Activated CD8-positive, alpha-beta T cell treated with anti-CD3 and anti-CD28 coated beads, Interleukin-2, amount 10 ng/mL, durations not matched to agents 7 days and 5 days (primary cell): ENCODE data around the gene RNF31. TPM values are rescaled to one million over a fixed set of nuclear protein-coding genes. Genes with fewer than 3 reads are reported as not detected.

ENCODE experiments used
- ATAC-seq: fragments of 150-1000 bp; cut with Tn5 transposase; one replicate; pipeline ENCODE4 v1.10.0; 2021; ENCODE audit warnings: moderate library complexity
- CTCF ChIA-PET: fragments of 350-600 bp; sonication (Branson Sonifier 250); formaldehyde crosslinking; loops from one replicate; lab custom pipeline; 2021; ENCODE audit warnings: antibody characterized with exemption; lab: Charles Lee
- POLR2A ChIA-PET: fragments of 350-600 bp; sonication (Branson Sonifier 250); formaldehyde crosslinking; loops from one replicate; lab custom pipeline; 2021; ENCODE audit warnings: antibody characterized with exemption; lab: Charles Lee
- DNase-seq: peaks from one replicate; pipeline ENCODE4 v3.0.0-alpha.2; 2020
- H3K27ac Mint-ChIP-seq: one replicate; pipeline ENCODE4 v1.8.0; 2021; ENCODE audit warnings: mild to moderate bottlenecking, mixed read lengths
- H3K27me3 Mint-ChIP-seq: one replicate; pipeline ENCODE4 v1.8.0; 2021; ENCODE audit warnings: low read depth, mixed read lengths
- H3K36me3 Mint-ChIP-seq: one replicate; pipeline ENCODE4 v1.8.0; 2021; ENCODE audit warnings: low read depth, mixed read lengths
- H3K4me1 Mint-ChIP-seq: one replicate; pipeline ENCODE4 v1.8.0; 2021; ENCODE audit warnings: low read depth, mixed read lengths
- H3K4me3 Mint-ChIP-seq: one replicate; pipeline ENCODE4 v1.8.0; 2021; ENCODE audit warnings: mild to moderate bottlenecking, mixed read lengths
- H3K9me3 Mint-ChIP-seq: one replicate; pipeline ENCODE4 v1.8.0; 2022; ENCODE audit warnings: mixed read lengths; ENCODE audit not compliant: insufficient read depth
- total RNA-seq, 2 experiments: library from RNA; stranded (reverse); gene quantifications; one replicate each; pipeline ENCODE4 v1.2.3, GENCODE V29; 2021

RNF31 gene
- total RNA-seq, 2 experiments from 2014 or later: 123 to 142 TPM

- Mint-ChIP-seq H3K9me3 (no peaks in the 10 kb centered on the region), H3K27me3 (no peaks in the 10 kb centered on the region), H3K27ac (no peak overlapping the region), H3K36me3 (peaks cover 58% of the 10 kb centered on the region), H3K4me1 (peaks cover 29% of the 10 kb centered on the region), H3K4me3 (no peak overlapping the region)
- no peak for DNase-seq
- ChIA-PET POLR2A (interaction anchor here (0.9 to 6.9 kb wide), 4 partner anchors 17 to 43 kb away, joined by 3 to 119 read pairs (median 30); partner anchors contain the start of genes EMC9, FITM1, PSME1 and PSME2), CTCF (interaction anchor here (1.2 to 5.0 kb wide), 8 partner anchors 8 to 43 kb away, joined by 4 to 43 read pairs (median 8); partner anchors contain the start of genes EMC9, IRF9, PSME1 and PSME2)
- ATAC-seq: no peak
Observed at GRCh38 chr14:24117179-24117578, 30.1 kb upstream of the RNF31 start.

- H3K27me3 Mint-ChIP-seq: no peaks in the 10 kb centered on the region
- H3K36me3 Mint-ChIP-seq: peaks cover 69% of the 10 kb centered on the region
- H3K27ac Mint-ChIP-seq: no peak overlapping the region
- ATAC-seq (no peak), DNase-seq (no peak)
- H3K9me3 Mint-ChIP-seq: no peaks in the 10 kb centered on the region
- H3K4me3 Mint-ChIP-seq: no peak overlapping the region
- ChIA-PET CTCF (interaction anchor here (1.6 kb wide), 1 partner anchor 62 kb away, joined by 3 read pairs; no protein-coding TSS in a partner anchor), POLR2A (interaction anchor here (1.5 to 6.9 kb wide), 4 partner anchors 15 to 75 kb away, joined by 5 to 119 read pairs (median 7); partner anchors contain the start of genes EMC9, FITM1, PSME1 and TM9SF1)
- peaks cover 28% of the 10 kb centered on the region for H3K4me1 Mint-ChIP-seq
Observed at GRCh38 chr14:24119691-24120090, 27.6 kb upstream of the RNF31 start.

- Mint-ChIP-seq H3K36me3 (peaks cover 57% of the 10 kb centered on the region), H3K27ac (no peak overlapping the region), H3K27me3 (no peaks in the 10 kb centered on the region), H3K4me1 (peaks cover 18% of the 10 kb centered on the region), H3K4me3 (no peak overlapping the region), H3K9me3 (no peaks in the 10 kb centered on the region)
- ChIA-PET POLR2A (interaction anchor here (1.5 to 2.0 kb wide), 3 partner anchors 11 to 40 kb away, joined by 5 read pairs; partner anchors contain the start of gene IRF9), CTCF (interaction anchor here (1.6 kb wide), 1 partner anchor 13 kb away, joined by 4 read pairs; no protein-coding TSS in a partner anchor)
- DNase-seq: no peak
- ATAC-seq: no peak
Observed at GRCh38 chr14:24121210-24121609, 26.1 kb upstream of the RNF31 start.

- Mint-ChIP-seq H3K9me3 (no peaks in the 10 kb centered on the region), H3K36me3 (peaks cover 46% of the 10 kb centered on the region), H3K27ac (no peak overlapping the region), H3K4me3 (no peak overlapping the region), H3K4me1 (peaks cover 8% of the 10 kb centered on the region), H3K27me3 (no peaks in the 10 kb centered on the region)
- POLR2A ChIA-PET: interaction anchor here (1.9 to 4.1 kb wide), 3 partner anchors 10 to 39 kb away, joined by 5 to 17 read pairs (median 5); partner anchors contain the start of genes IRF9 and PSME1
- ATAC-seq (peak; percentile 27), DNase-seq (no peak)
- CTCF ChIA-PET: interaction anchor here (0.7 to 1.5 kb wide), 3 partner anchors 9 to 19 kb away, joined by 3 to 4 read pairs (median 3); partner anchors contain the start of gene EMC9
Observed at GRCh38 chr14:24122416-24122815, 24.9 kb upstream of the RNF31 start.

- H3K9me3 Mint-ChIP-seq: no peaks in the 10 kb centered on the region
- no peak overlapping the region for H3K4me3 Mint-ChIP-seq
- peaks cover 5% of the 10 kb centered on the region for H3K4me1 Mint-ChIP-seq
- ChIA-PET POLR2A (interaction anchor here (4.1 kb wide), 1 partner anchor 13 kb away, joined by 17 read pairs; the partner anchor contains the start of gene PSME1), CTCF (interaction anchor here (0.6 to 2.2 kb wide), 3 partner anchors 8 to 91 kb away, joined by 3 to 6 read pairs (median 3); partner anchors contain the start of genes DCAF11, EMC9 and NRL)
- H3K36me3 Mint-ChIP-seq: peaks cover 42% of the 10 kb centered on the region
- no peak for DNase-seq
- no peaks in the 10 kb centered on the region for H3K27me3 Mint-ChIP-seq
- no peak overlapping the region for H3K27ac Mint-ChIP-seq
- ATAC-seq: no peak
Observed at GRCh38 chr14:24122898-24123297, 24.4 kb upstream of the RNF31 start.

- Mint-ChIP-seq H3K4me3 (no peak overlapping the region), H3K27me3 (no peaks in the 10 kb centered on the region), H3K36me3 (peaks cover 33% of the 10 kb centered on the region), H3K27ac (peak overlapping the region; percentile 3), H3K4me1 (peaks cover 5% of the 10 kb centered on the region), H3K9me3 (no peaks in the 10 kb centered on the region)
- ATAC-seq (no peak), DNase-seq (no peak)
- ChIA-PET CTCF (interaction anchor here (0.6 to 2.2 kb wide), 3 partner anchors 9 to 90 kb away, joined by 3 to 6 read pairs (median 3); partner anchors contain the start of genes DCAF11, EMC9 and NRL), POLR2A (interaction anchor here (1.7 to 4.8 kb wide), 3 partner anchors 9 to 23 kb away, joined by 6 to 26 read pairs (median 17); partner anchors contain the start of genes DCAF11, NRL, PSME1 and PSME2)
Observed at GRCh38 chr14:24123424-24124417, 23.6 kb upstream of the RNF31 start.

GRCh38 chr14:24126939-24127338 lies 20.4 kb upstream of the RNF31 start:
- ATAC-seq: no peak
- Mint-ChIP-seq H3K36me3 (peaks cover 12% of the 10 kb centered on the region), H3K27ac (no peak overlapping the region), H3K9me3 (no peaks in the 10 kb centered on the region), H3K27me3 (no peaks in the 10 kb centered on the region), H3K4me3 (no peak overlapping the region), H3K4me1 (peaks cover 12% of the 10 kb centered on the region)
- no peak for DNase-seq
- ChIA-PET POLR2A (interaction anchor here (1.4 to 4.8 kb wide), 4 partner anchors 9 to 34 kb away, joined by 3 to 26 read pairs (median 6); partner anchors contain the start of genes DCAF11, IRF9, NRL and PSME1), CTCF (interaction anchor here (0.9 to 3.2 kb wide), 6 partner anchors 9 to 87 kb away, joined by 3 to 8 read pairs (median 6); partner anchors contain the start of genes DCAF11, IRF9, NRL and PSME1)

- ChIA-PET CTCF (interaction anchor here (0.9 to 3.2 kb wide), 5 partner anchors 9 to 86 kb away, joined by 3 to 8 read pairs (median 5); partner anchors contain the start of genes DCAF11, IRF9, NRL and PSME1), POLR2A (interaction anchor here (1.6 to 4.8 kb wide), 2 partner anchors 13 to 19 kb away, joined by 5 to 26 read pairs; partner anchors contain the start of genes DCAF11, NRL and PSME2)
- peaks cover 19% of the 10 kb centered on the region for H3K4me1 Mint-ChIP-seq
- H3K4me3 Mint-ChIP-seq: no peak overlapping the region
- H3K36me3 Mint-ChIP-seq: peaks cover 9% of the 10 kb centered on the region
- no peak for DNase-seq
- no peaks in the 10 kb centered on the region for H3K9me3 Mint-ChIP-seq
- ATAC-seq: no peak
- H3K27me3 Mint-ChIP-seq: no peaks in the 10 kb centered on the region
- no peak overlapping the region for H3K27ac Mint-ChIP-seq
Observed at GRCh38 chr14:24127673-24128072, 19.6 kb upstream of the RNF31 start.

GRCh38 chr14:24129410-24129998 lies 17.8 kb upstream of the RNF31 start:
- POLR2A ChIA-PET: no interaction called here
- ATAC-seq (no peak), DNase-seq (no peak)
- Mint-ChIP-seq H3K36me3 (peaks cover 2% of the 10 kb centered on the region), H3K4me3 (no peak overlapping the region), H3K27ac (no peak overlapping the region), H3K9me3 (no peaks in the 10 kb centered on the region), H3K4me1 (peaks cover 24% of the 10 kb centered on the region), H3K27me3 (no peaks in the 10 kb centered on the region)
- CTCF ChIA-PET: interaction anchor here (0.8 to 2.0 kb wide), 3 partner anchors 12 to 179 kb away, joined by 3 to 5 read pairs (median 4); partner anchors contain the start of genes DCAF11, EMC9 and NRL

GRCh38 chr14:24130380-24130716 lies 16.9 kb upstream of the RNF31 start, which contains the start of gene FITM1:
Gene FITM1 (plus strand): TSS chr14:24130659. CDS start chr14:24131564, 905 bp downstream.
- Mint-ChIP-seq H3K4me1 (peaks cover 29% of the 10 kb centered on the region), H3K4me3 (no peak within 1 kb of the TSS), H3K27me3 (no peaks in the 10 kb centered on the region), H3K9me3 (no peaks in the 10 kb centered on the region), H3K27ac (peak within 1 kb of the TSS; percentile 67), H3K36me3 (peaks cover 2% of the 10 kb centered on the region)
- DNase-seq (no peak), ATAC-seq (no peak)
- CTCF ChIA-PET: interaction anchor here (2.0 kb wide), 1 partner anchor 15 kb away, joined by 5 read pairs; the partner anchor contains the start of genes DCAF11 and NRL
- POLR2A ChIA-PET: interaction anchor here (0.6 to 8.7 kb wide), 3 partner anchors 14 to 1249 kb away, joined by 4 to 119 read pairs (median 6); partner anchors contain the start of genes DCAF11, NRL and RNF31
